Spinal cord (tissue), 10 donors: Measurements from ENCODE around the gene FHL5. TPM values are rescaled to one million over a fixed set of nuclear protein-coding genes. Genes with fewer than 3 reads are reported as not detected.
"Not testable (repeated sequence)": the region's sequence is repeated elsewhere in the genome, so short reads cannot be mapped to it uniquely, and the experiment has no call there.

Experiments
- DNase-seq, 6 donors: peaks; one replicate each; pipeline versions ENCODE4 v3.0.0 to v3.0.0-alpha.2; 2013 to 2015; ENCODE audit warnings: low spot score in 6 of 6, low read depth in 4 of 6
- H3K27ac ChIP-seq: one replicate; pipeline ENCODE4 v1.5.1; 2013; ENCODE audit warnings: low read depth, low read length, control low read depth
- H3K27me3 ChIP-seq: one replicate; pipeline ENCODE4 v1.6.1; 2013; ENCODE audit warnings: low read length; ENCODE audit not compliant: control insufficient read depth, insufficient read depth
- H3K36me3 ChIP-seq: one replicate; pipeline ENCODE4 v1.6.1; 2013; ENCODE audit warnings: low read length; ENCODE audit not compliant: control insufficient read depth, insufficient read depth
- H3K4me1 ChIP-seq: one replicate; pipeline ENCODE4 v1.6.1; 2013; ENCODE audit warnings: low read length; ENCODE audit not compliant: control insufficient read depth, insufficient read depth
- H3K4me3 ChIP-seq: one replicate; pipeline ENCODE4 v1.5.1; 2013; ENCODE audit warnings: low read depth, low read length, control low read depth
- H3K9me3 ChIP-seq: one replicate; pipeline ENCODE4 v1.6.1; 2013; ENCODE audit warnings: low read length; ENCODE audit not compliant: control insufficient read depth, insufficient read depth
- WGBS: methylation state at CpG from one replicate; pipeline ENCODE4 v1.1.5; 2013; ENCODE audit warnings: missing lambda C conversion rate; ENCODE audit not compliant: insufficient coverage; 5-methylcytosine and 5-hydroxymethylcytosine counted together
- polyA plus RNA-seq, 2 donors: library from polyadenylated mRNA; unstranded; fragments of 120-200 nt; gene quantifications; one replicate each; pipeline ENCODE4 v1.2.1, GENCODE V29; 2013; ENCODE audit not compliant: insufficient read length in 2 of 2
- total RNA-seq, 2 donors: library from RNA; depleted of rRNA in 1 of 2; stranded (reverse); fragments of 120-200 nt in 1 of 2; fragments of >200 nt in 1 of 2; gene quantifications; one replicate each; pipeline versions ENCODE4 v1.2.3 to v1.2.4, GENCODE V29; 2013 to 2014
- donor health status: healthy.

FHL5 gene
- total and polyA plus RNA-seq, 4 donors = 0.83 to 6.5 (median 3.2) TPM

DNA sequence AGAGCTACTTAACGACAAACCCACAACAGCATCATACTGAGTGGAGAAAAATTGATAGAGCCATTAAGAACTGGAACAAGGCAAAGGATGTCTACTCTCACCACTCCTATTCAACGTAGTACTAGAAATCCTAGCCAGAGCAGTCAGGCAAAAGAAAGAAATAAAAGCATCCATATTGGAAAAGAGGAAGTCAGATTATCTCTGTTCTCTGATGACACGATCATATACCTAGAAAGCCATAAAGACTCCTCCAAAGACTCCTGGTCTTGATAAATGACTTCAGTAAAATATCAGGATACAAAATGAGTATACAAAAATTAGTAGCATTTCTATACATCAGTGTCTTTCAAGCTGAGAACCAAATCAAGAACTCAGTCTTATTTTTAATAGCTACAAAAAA is 17.0 kb upstream of the FHL5 start:
- H3K27ac ChIP-seq = no peak overlapping the region
- no peaks in the 10 kb centered on the region for H3K9me3 ChIP-seq
- no peak overlapping the region for H3K4me3 ChIP-seq
- no peak for DNase-seq
- H3K4me1 ChIP-seq = no peaks in the 10 kb centered on the region
- no peaks in the 10 kb centered on the region for H3K27me3 ChIP-seq
- no CpG with 5 or more reads among the region's 3 CpGs for WGBS
- H3K36me3 ChIP-seq = peaks cover 9% of the 10 kb centered on the region

DNA sequence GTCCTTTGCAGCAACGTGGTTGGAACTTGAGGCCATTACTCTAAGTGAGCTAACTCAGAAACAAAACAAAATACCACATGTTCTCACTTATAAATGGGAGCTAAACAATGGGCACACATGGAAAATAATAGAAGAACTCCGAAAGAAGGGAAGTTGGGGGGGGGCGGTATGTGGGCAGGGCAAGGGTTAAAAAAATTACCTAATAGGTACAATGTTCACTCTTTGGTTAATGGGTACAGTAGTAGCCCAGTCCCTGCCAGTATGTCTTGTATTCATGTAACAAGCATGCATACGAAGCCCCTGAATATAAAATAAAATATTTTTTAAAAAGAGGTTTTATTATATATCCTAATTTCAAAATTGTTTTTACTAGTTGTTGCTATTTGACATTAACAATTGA is 15.3 kb upstream of the FHL5 start:
- Histone ChIP-seq H3K4me3 (no peak overlapping the region), H3K4me1 (no peaks in the 10 kb centered on the region)
- no CpG with 5 or more reads among the region's 4 CpGs for WGBS

DNA sequence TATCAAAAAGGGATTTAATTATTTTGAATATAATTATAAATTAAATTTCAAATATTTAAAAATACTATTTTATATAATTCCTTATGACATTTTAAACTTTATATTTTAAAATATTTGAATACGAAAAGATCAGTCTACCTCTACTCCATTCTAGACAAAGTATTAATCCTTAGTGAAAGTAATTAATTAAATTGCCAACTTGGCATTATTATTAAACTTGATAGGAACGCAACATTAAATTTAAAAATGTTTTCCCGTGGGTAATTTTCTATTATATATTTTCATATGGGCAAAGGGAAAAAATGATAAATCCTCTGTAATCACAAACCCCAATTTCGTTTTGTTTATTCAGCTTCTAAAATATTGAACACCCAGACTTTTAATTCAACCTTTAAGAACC is 8.4 kb upstream of the FHL5 start:
- peaks cover 10% of the 10 kb centered on the region for H3K36me3 ChIP-seq
- no peaks in the 10 kb centered on the region for H3K9me3 ChIP-seq
- H3K27ac ChIP-seq = no peak overlapping the region
- no peak overlapping the region for H3K4me3 ChIP-seq
- no peak for DNase-seq
- no CpG with 5 or more reads among the region's 4 CpGs for WGBS
- H3K4me1 ChIP-seq = no peaks in the 10 kb centered on the region
- no peaks in the 10 kb centered on the region for H3K27me3 ChIP-seq

More for the DNA sequence above, 15.3 kb upstream of the FHL5 start:
- DNase-seq = no peak
- no peaks in the 10 kb centered on the region for H3K27me3 ChIP-seq
- no peaks in the 10 kb centered on the region for H3K9me3 ChIP-seq
- peaks cover 10% of the 10 kb centered on the region for H3K36me3 ChIP-seq
- H3K27ac ChIP-seq = no peak overlapping the region

DNA sequence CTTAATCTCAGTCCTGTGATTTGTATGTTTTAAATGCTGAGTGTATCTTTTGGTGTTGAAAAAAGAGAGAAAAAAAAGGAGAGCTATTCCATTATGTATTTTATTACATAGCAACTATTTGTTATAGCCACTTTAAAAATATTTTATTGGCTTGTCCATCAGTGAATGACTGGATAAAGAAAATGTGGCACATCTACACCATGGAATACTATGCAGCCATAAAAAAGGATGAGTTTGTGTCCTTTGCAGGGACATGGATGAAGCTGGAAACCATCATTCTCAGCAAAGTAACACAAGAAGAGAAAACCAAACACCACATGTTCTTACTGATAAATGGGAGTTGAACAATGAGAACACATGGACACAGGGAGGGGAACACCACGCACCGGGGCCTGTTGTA is 3.2 kb upstream of the FHL5 start:
- no CpG with 5 or more reads among the region's 2 CpGs for WGBS

DNA sequence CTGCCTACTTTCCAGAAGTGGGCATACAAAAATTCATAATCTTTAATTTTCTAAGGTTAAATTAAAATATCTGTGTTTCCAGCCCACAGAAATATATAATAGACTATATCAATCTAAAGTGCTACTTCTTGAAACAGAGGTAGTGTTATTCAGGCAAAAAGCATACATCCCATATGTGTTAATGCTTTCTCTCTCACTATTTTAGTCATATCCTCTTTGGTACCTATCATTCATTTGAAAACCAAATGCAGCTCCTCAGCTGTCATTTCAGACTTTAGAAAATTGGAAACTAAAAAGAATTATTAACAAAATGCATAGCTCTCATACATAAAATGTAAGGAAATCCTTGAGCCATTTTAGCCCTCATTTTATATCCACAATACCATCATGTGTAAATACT is 925 bp downstream of the FHL5 start:
- no peaks in the 10 kb centered on the region for H3K27me3 ChIP-seq
- no peaks in the 10 kb centered on the region for H3K9me3 ChIP-seq
- H3K4me3 ChIP-seq = no peak overlapping the region
- H3K4me1 ChIP-seq = no peaks in the 10 kb centered on the region
- H3K27ac ChIP-seq = no peak overlapping the region
- no peaks in the 10 kb centered on the region for H3K36me3 ChIP-seq
- no peak for DNase-seq

More for the DNA sequence above, 3.2 kb upstream of the FHL5 start:
- not testable (repeated sequence) for DNase-seq, H3K4me1 ChIP-seq, H3K9me3 ChIP-seq, H3K27ac ChIP-seq, H3K36me3 ChIP-seq, H3K27me3 ChIP-seq, H3K4me3 ChIP-seq

DNA sequence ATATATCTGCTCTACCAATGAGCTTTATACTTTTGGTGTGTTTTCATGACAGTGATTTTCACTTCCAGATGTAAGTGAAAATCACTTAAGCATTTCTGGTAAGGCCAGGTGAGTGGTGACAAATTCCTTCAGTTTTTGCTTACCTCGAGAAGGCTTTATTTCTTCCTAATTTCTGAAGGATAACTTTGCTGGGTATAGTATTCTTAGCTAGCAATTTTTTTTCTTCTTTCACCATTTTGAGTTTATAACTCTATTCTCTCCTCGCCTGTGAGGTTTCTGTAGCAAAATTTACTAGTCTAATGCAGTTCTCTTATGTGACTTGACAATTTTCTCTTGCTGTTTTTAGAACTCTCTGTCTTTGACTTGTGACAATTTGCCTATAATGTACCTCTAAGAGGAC is 7.1 kb downstream of the FHL5 start:
- Histone ChIP-seq H3K36me3 (no peaks in the 10 kb centered on the region), H3K27ac (no peak overlapping the region), H3K4me1 (no peaks in the 10 kb centered on the region), H3K9me3 (peaks cover 7% of the 10 kb centered on the region), H3K4me3 (no peak overlapping the region), H3K27me3 (no peaks in the 10 kb centered on the region)
- no peak for DNase-seq
- no CpG with 5 or more reads among the region's 2 CpGs for WGBS

DNA sequence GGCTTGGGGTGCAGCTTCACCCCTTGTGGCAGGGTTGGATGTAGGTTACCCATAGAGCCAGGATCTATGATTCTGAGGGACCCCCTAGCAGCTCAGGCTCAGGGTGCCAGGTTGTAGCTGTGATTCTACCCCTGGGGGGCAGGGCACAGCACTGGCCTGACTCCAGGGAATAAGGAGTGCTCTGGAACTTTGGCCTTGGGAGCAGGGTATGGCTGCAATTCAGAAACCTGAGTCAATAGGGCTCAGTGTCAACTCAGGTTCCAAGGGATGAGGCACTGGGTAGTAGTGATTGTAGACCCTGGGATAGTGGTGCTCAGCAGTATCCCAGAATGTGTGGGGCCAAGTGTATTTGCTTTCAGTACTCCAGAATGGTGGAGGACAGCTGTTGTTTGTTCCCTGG is 8.6 kb downstream of the FHL5 start:
- no peak for DNase-seq
- Histone ChIP-seq H3K9me3 (peaks cover 7% of the 10 kb centered on the region), H3K4me3 (no peak overlapping the region), H3K27ac (no peak overlapping the region), H3K27me3 (no peaks in the 10 kb centered on the region), H3K36me3 (no peaks in the 10 kb centered on the region), H3K4me1 (no peaks in the 10 kb centered on the region)

DNA sequence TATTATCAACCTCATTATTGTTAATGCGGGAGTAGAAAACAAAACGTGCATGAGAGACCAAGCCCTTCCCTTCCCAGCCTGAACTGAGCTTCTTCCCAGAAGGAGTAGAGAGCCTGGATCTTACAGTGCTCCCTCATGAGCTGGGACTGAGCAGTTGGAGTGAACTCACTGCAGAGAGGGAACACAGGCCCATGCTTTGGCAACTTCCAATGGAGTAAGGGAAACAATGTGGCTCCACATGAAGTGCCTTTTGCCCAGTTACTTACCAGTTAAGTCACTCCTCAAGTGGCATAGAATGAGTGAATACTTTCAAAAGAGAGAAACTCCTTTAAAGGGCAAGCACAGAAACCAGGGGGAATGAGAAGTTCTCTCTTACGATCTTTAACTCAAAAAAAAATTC is 12.4 kb downstream of the FHL5 start:
- H3K27me3 ChIP-seq = no peaks in the 10 kb centered on the region
- H3K36me3 ChIP-seq = no peaks in the 10 kb centered on the region
- no CpG with 5 or more reads among the region's 3 CpGs for WGBS
- no peak overlapping the region for H3K4me3 ChIP-seq
- peak in 3 of 6 donors; percentile 7 to 55 (median 20) for DNase-seq
- H3K9me3 ChIP-seq = peaks cover under 1% of the 10 kb centered on the region
- no peaks in the 10 kb centered on the region for H3K4me1 ChIP-seq
- no peak overlapping the region for H3K27ac ChIP-seq

DNA sequence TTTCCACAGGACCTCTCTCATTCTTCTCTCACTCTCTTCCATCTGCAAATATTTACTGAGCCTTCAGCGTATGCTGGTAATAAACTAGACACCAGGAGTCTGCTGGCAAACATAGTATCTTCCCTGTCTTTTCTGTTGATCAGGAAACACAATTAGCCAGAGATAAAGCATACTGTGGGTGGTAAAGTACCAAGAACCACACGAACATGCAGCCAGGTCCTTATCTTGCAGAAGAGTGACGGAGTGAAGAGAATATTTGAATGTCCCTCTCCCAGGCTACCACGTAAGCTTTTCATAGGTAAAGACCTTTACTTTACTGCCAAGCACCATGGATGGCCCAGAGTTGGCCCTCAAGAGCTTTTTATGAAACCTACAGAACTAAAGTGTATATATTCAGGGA is 13.3 kb downstream of the FHL5 start:
- WGBS = 71% methylated on average over 3 of the region's 4 CpGs
- DNase-seq = no peak
- Histone ChIP-seq H3K4me3 (no peak overlapping the region), H3K27me3 (no peaks in the 10 kb centered on the region), H3K9me3 (no peaks in the 10 kb centered on the region), H3K27ac (no peak overlapping the region), H3K4me1 (no peaks in the 10 kb centered on the region), H3K36me3 (no peaks in the 10 kb centered on the region)

DNA sequence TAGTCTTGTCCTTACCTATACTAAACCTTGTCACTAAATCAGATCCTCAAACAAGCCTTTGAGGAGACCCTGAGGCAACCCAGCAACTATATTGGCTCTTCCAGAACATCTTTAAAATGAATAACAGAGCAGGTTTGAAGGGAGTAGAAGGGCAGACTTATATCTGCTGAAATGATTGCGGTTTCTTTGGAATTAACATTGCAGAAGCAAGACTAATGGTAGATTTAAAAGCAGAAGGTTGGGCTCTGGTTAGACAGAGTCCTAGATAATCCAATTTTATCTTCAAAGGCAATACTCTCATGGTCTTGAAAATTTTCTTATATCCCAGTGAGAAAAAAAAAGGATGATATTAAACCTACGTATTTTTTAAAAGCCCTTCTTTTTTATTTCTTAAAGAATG is 19.1 kb downstream of the FHL5 start:
- Histone ChIP-seq H3K4me1 (no peaks in the 10 kb centered on the region), H3K9me3 (no peaks in the 10 kb centered on the region), H3K27me3 (no peaks in the 10 kb centered on the region), H3K36me3 (no peaks in the 10 kb centered on the region), H3K27ac (no peak overlapping the region), H3K4me3 (no peak overlapping the region)
- no peak for DNase-seq
- WGBS = 100% methylated on average over 1 of the region's 2 CpGs
